Peyer's patch (tissue), 4 donors: ENCODE data around the gene SLC46A3. TPM values are rescaled to one million over a fixed set of nuclear protein-coding genes. Genes with fewer than 3 reads are reported as not detected.
A peak's percentile ranks its signal among the peaks of the same experiment; 100 is the strongest.

Source experiments
- DNase-seq, 3 donors: peaks; one replicate each; pipeline ENCODE4 v3.0.0-alpha.2; 2017 to 2019
- H3K27ac ChIP-seq, 4 donors: fragments of 200-600 bp; sonication (generic); one replicate each; pipeline ENCODE4 v1.5.1; 2016 to 2019
- H3K27me3 ChIP-seq, 2 donors: fragments of 200-600 bp; sonication (generic); one replicate each; pipeline ENCODE4 v1.5.1; 2019
- H3K36me3 ChIP-seq, 3 donors: fragments of 200-600 bp; sonication (generic); one replicate each; pipeline ENCODE4 v1.5.1; 2016 to 2019
- H3K4me1 ChIP-seq, 4 donors: fragments of 200-600 bp; sonication (generic); one replicate each; pipeline ENCODE4 v1.5.1; 2016 to 2019
- H3K4me3 ChIP-seq, 4 donors: fragments of 200-600 bp; sonication (generic); 1 replicate in 3 of 4; 2 replicates in 1 of 4; pipeline ENCODE4 v1.5.1; 2016 to 2019; ENCODE audit warnings: mild to moderate bottlenecking in 1 of 4
- H3K9me3 ChIP-seq, 4 donors: fragments of 200-600 bp; sonication (generic); one replicate each; pipeline ENCODE4 v1.5.1; 2016 to 2019; ENCODE audit warnings: mild to moderate bottlenecking in 1 of 4
- POLR2A ChIP-seq, 2 donors: fragments of 450-650 bp; IDR thresholded peaks; one replicate each; pipeline ENCODE4 v1.5.1; 2017; ENCODE audit warnings: antibody characterized with exemption in 2 of 2, mild to moderate bottlenecking in 2 of 2, moderate library complexity in 2 of 2
- total RNA-seq, 4 donors: library from RNA; depleted of rRNA; stranded (reverse); fragments of >200 nt; gene quantifications; one replicate each; pipeline ENCODE4 v1.1.0, GENCODE V29; 2016
- TF ChIP-seq, protein P1 (sequence below), 6 experiments: fragments of 450-650 bp in 4 of 6; fragments of 200-600 bp in 2 of 6; sonication (generic) in 1 of 6; IDR thresholded peaks; one replicate each; pipeline ENCODE4 v1.5.1; 2017 to 2019; ENCODE audit warnings: antibody characterized with exemption in 6 of 6, mild to moderate bottlenecking in 3 of 6, moderate library complexity in 1 of 6

SLC46A3 gene
- total RNA-seq, 4 donors from 2014 or later = 10.7 to 198 (median 105) TPM

DNA sequence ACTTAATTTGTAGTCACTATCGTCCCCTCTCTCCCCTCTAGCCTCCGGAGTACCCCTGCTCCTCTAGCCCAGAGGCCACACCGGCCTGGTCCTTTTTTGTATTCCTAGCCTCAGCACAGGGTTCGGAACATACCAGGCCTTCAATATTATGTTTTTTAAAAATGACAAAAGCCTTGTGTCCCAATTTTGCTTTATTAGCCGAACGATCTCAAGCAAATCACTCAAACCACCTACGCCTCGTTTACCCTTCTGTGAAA, 60.3 kb downstream of the SLC46A3 start:
- peaks cover 0 to 13% (median 0%) of the 10 kb centered on the region in 3 donors for H3K36me3 ChIP-seq
- H3K27ac ChIP-seq = peak overlapping the region; percentile 88 to 96 (median 93)
- DNase-seq = no peak
- TF ChIP-seq, protein P1, sequence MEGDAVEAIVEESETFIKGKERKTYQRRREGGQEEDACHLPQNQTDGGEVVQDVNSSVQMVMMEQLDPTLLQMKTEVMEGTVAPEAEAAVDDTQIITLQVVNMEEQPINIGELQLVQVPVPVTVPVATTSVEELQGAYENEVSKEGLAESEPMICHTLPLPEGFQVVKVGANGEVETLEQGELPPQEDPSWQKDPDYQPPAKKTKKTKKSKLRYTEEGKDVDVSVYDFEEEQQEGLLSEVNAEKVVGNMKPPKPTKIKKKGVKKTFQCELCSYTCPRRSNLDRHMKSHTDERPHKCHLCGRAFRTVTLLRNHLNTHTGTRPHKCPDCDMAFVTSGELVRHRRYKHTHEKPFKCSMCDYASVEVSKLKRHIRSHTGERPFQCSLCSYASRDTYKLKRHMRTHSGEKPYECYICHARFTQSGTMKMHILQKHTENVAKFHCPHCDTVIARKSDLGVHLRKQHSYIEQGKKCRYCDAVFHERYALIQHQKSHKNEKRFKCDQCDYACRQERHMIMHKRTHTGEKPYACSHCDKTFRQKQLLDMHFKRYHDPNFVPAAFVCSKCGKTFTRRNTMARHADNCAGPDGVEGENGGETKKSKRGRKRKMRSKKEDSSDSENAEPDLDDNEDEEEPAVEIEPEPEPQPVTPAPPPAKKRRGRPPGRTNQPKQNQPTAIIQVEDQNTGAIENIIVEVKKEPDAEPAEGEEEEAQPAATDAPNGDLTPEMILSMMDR (IDR thresholded peaks at IDR 0.05) = no peak
- no peak for TF ChIP-seq POLR2A (IDR thresholded peaks at IDR 0.05)
- no peaks in the 10 kb centered on the region for H3K27me3 ChIP-seq
- H3K4me3 ChIP-seq = peak overlapping the region; percentile 84 to 92 (median 88)
- H3K4me1 ChIP-seq = peaks cover 0 to 30% (median 4%) of the 10 kb centered on the region in 4 donors
- no peaks in the 10 kb centered on the region for H3K9me3 ChIP-seq

DNA sequence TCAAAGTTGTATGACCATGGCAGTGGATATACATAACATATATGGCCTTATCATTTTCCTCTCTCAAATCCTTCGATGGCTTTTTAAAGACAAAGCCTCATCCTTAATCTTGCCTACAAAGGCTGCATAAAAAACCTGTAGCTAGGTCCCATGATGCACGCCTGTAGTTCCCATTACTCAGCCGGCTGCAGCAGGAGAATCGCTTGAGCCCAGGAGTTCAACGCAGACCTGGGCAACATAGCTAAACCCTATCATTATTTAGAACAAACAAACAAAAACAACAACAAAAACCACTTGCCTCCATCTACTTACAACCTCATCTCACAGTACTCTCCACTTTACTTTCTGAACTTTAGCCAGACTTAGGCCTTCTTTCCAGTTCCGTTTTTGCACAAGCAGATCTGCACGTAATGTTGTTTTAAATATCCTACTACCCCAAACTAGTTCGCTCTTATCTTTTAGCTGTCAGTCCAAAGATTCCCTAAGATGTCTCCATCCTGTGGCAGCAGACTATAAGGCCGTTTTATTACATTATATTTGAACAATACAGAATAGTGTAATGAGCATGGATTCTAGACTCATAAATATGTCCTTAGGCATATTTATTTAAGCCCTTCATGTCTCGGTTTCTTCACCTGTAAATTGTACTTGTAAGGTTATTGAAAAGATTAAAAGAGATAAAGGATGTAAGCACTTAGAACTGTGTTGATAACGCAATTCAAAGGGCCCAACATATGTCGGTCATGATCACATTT, 60.8 kb downstream of the SLC46A3 start:
- H3K27me3 ChIP-seq = no peaks in the 10 kb centered on the region
- no peak for DNase-seq
- TF ChIP-seq, protein P1 (IDR thresholded peaks at IDR 0.05) = peak in 2 of 6 experiments; percentile 25 to 29
- TF ChIP-seq POLR2A (IDR thresholded peaks at IDR 0.05) = no peak
- H3K4me1 ChIP-seq = peaks cover 0 to 30% (median 4%) of the 10 kb centered on the region in 4 donors
- peak overlapping the region; percentile 88 to 96 (median 93) for H3K27ac ChIP-seq
- H3K36me3 ChIP-seq = peaks cover 0 to 8% (median 0%) of the 10 kb centered on the region in 3 donors
- no peaks in the 10 kb centered on the region for H3K9me3 ChIP-seq
- H3K4me3 ChIP-seq = peak overlapping the region; percentile 84 to 92 (median 88)

DNA sequence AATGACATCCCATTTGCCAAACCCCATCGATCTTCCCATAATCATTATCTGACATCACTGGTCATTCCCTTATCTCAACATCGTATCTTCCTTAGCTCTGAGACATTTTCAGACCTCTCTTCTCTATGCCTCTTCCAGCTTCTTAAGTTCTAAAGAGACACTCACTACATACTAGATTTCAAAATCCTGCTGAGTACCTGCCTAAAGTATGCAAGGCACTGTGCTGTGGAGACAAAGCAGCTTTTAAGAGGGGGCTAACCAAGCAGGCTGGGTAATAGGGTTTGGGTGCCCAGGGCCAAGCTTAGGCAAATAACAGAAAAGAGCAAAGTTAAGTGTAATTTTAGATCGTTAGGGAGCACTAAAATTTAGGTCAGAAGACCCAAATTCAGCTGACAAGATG, 63.2 kb downstream of the SLC46A3 start:
- DNase-seq = no peak
- Histone ChIP-seq H3K4me1 (peaks cover 0 to 21% (median 4%) of the 10 kb centered on the region in 4 donors), H3K9me3 (no peaks in the 10 kb centered on the region), H3K36me3 (no peaks in the 10 kb centered on the region), H3K27ac (no peak overlapping the region), H3K27me3 (no peaks in the 10 kb centered on the region), H3K4me3 (no peak overlapping the region)
- TF ChIP-seq POLR2A (IDR thresholded peaks at IDR 0.05) = no peak
- TF ChIP-seq, protein P1 (IDR thresholded peaks at IDR 0.05) = no peak

DNA sequence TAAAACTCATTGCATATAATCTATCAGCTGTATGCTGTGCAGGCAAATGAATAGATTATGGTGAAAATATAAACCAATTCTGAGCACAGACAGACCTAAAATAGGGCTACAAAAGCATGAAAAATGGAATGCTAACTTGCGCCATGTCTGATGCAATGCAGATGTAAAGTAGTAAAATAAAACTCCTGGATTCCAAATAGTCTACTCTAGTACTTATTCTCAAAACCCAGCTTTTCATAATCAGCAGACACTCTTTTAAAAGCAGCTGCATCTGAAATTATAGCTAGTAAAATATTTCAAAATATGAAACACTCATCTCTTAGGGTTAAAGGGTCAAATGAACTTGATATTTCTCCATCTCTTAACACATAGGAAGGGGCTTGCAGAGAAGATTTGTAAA, 64.5 kb downstream of the SLC46A3 start:
- no peak overlapping the region for H3K27ac ChIP-seq
- H3K9me3 ChIP-seq = no peaks in the 10 kb centered on the region
- H3K4me3 ChIP-seq = no peak overlapping the region
- no peaks in the 10 kb centered on the region for H3K27me3 ChIP-seq
- no peak for DNase-seq
- peaks cover 0 to 11% (median 0%) of the 10 kb centered on the region in 4 donors for H3K4me1 ChIP-seq
- no peaks in the 10 kb centered on the region for H3K36me3 ChIP-seq
- TF ChIP-seq, protein P1 (IDR thresholded peaks at IDR 0.05) = no peak
- no peak for TF ChIP-seq POLR2A (IDR thresholded peaks at IDR 0.05)

DNA sequence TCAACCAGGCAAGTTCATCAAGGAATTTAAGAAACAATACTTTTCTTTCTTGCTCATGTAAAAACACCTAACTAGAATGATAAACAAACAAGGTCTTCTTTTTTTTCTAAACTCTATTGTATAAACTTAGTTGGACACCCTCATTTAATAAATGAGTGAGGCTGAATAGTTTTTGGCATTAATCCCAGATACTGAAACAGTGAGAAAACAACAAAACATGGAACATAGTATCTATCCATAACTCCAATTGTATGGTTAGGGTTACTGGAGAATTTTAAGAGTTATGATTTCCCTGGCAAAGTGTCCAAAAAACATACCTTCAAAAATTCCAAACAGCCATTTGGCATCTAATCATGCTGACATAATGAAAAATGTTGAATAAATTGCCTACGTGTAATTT, 65.7 kb downstream of the SLC46A3 start:
- Histone ChIP-seq H3K9me3 (no peaks in the 10 kb centered on the region), H3K36me3 (no peaks in the 10 kb centered on the region), H3K4me3 (no peak overlapping the region), H3K27me3 (no peaks in the 10 kb centered on the region), H3K27ac (no peak overlapping the region), H3K4me1 (peaks cover 0 to 11% (median 0%) of the 10 kb centered on the region in 4 donors)
- no peak for DNase-seq
- TF ChIP-seq, protein P1 (IDR thresholded peaks at IDR 0.05) = no peak
- TF ChIP-seq POLR2A (IDR thresholded peaks at IDR 0.05) = no peak
